Measurements from ENCODE around the gene TMEM217.

DNA sequence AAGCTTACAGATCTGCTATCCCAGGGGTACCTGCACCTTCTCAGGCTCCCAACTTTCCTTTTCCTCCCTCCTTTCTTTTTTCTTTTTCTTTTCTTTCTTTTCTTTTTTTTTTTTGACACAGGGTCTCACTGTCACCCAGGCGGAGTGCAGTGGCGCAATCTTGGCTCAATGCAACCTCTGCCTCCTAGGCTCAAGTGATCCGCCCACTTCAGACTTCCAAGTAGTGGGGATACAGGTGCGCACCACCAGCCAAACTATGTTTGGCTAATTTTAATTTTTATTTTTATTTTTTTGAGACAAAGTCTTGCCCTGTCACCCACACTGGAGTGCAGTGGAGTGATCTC lies 52.0 kb downstream of the TMEM217 start:
- TF ChIP-seq POLR2A (IDR thresholded peaks at IDR 0.05; ENCODE audit: low read depth, low read length) (no peak), SPI1 (IDR thresholded peaks at IDR 0.05; ENCODE audit: low read depth, low read length) (no peak), POLR2AphosphoS5 (IDR thresholded peaks at IDR 0.05; ENCODE audit: low read depth, low read length) (no peak)

Data from GM12891 (cell line).